Left forelimb (tissue), 1 donor: ENCODE results near the gene CEP192.

Source experiments
- DNase-seq: peaks from one replicate; pipeline ENCODE4 v3.0.0-alpha.2; 2018; ENCODE audit warnings: low spot score

Gene CEP192

DNA sequence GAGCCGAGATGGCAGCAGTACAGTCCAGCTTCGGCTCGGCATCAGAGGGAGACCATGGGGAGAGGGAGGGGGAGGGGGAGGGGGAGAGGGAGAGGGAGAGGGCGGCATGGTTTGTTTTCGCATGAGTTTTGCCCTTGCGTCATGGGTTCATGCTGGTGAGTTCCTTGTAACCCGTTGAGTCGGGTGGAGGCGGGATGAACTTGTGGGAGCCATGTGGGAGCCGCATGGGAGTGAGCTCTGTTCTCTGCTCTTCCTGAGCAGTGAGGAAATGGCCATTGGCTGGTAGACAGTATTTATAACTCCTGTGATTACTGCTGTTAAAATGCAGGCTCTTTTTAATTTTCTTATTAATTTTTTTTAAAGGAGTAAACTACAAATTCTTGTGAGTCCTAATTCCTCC, 108.0 kb downstream of the CEP192 start:
- DNase-seq: no peak

DNA sequence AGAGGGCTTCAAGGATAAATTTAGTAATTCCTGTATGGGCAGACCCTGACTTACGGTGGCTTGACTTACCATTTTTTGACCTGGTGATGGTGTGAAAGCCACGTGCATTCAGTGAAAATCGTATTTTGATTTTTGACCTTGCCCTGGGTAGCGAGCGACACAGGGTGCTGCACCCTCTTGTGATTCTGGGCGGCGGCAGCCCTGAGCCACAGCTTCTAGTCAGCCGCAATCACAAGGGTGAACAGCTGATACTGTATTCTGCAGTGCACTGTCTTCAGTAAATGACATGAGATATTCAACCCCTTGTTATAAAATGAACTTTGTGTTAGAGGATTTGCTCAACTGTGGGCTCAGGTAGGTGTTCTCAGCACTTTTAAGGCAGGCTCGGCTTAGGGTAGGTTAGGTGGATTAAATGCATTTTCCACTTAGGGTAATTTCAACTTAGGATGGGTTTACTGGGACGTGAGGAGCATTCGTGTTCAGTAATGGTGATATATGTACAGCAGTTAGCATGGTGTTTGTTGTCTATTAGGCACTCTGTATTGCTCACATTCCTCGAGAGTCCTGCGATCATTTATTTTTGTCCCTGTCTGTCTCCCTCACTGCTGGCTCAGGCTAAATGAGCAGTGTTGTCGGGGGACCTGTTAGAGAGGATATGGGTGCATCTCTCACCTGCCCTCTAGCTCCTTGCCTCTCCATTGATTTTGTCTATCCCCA, 109.9 kb downstream of the CEP192 start:
- no peak for DNase-seq

DNA sequence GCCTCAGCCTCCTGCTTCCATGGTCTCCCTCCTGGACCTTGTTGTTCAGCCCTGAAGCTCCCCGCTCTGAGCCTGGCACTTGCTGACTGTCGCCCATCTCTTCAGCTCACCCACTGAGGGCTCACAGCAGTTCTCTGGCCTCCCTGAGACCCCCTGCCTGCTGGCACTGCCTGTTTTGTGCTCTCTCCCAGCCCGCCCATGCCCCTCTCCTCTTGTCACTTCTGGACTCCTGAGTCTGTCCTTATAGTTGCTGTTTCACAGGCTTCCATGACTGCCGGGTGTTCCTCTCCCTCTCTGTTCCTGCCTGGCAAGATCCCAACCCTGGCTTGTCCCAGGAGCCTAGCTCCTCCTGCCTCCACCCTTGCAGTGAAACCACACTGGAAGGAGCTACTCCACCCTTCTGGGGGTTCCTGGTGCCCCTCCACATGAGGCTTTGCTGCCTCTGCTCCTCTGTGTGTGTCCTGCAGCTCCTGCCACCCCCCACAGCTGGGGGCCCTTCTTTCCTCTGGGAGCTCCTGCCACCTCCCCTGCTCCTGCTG, 110.6 kb downstream of the CEP192 start:
- DNase-seq: no peak

DNA sequence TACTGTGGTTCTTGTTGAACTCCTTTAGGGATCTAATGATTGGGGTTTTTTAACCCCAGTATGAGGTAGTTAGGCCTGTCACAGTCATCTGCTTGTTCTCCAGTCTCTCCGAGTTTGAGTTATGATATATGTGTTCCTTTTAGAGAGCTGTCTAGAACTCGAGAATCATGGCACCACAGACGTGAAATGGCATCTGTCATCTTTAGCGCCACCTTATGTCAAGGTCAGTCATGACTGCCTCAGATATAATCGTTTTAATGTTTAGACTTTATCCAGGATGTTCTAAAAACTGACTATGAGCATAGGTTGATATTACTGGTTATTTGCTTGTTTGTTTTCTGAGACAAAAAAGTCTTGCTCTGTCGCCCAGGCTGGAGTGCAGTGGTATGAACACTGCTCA, 112.2 kb downstream of the CEP192 start:
- DNase-seq: no peak

DNA sequence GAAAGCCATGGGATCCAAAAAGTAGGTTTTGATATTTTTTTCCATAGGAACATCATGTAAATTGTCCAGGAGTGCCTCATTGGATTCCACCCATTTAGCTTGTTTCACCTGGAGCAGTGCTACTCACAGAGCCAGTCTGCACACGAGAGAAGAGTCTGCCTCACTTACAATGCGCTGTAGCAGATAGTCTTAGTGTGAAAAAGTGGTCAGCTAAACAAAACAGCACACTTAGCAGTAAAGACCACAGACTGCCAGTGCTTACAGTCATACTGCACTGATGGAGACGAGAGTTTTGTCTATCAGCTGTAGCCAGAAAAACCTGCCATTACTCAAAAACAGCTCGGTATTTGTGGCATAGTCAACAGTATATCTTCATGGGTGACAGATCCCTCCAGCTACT, 113.9 kb downstream of the CEP192 start:
- DNase-seq: no peak

DNA sequence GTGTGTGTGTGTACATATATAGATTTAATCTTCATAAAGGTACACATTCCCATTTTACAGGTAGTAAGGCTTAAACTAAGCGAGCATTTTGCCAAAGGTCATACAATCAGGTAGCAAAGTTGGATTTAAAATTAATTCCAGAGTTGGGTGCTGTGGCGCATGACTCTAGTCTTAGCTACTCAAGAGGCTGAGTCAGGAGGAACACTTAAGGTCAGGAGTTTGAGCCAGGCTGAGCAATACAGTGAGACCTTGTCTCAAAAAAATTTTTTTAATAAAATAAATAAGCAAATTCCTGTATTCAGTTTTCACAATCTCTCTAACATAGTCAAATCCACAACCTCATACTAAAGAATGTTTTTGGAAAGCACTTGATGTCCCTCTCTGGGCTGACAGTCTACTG, 115.9 kb downstream of the CEP192 start:
- DNase-seq: no peak

DNA sequence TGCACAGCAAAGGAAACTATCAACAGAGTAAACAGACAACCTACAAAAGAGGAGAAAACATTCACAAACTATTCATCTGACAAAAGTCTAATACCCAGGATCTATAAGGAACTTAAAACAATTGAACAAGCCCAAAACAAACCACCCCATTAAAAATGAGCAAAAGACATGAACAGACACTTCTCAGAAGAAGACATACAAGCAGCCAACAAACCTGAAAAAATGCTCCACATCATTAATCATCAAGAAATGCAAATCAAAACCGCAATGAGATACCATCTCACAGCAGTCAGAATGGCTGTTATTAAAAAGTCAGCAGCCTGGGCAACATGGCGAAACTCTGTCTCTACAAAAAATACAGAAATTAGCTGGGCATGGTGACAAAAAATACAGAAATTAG, 117.2 kb downstream of the CEP192 start:
- no peak for DNase-seq

DNA sequence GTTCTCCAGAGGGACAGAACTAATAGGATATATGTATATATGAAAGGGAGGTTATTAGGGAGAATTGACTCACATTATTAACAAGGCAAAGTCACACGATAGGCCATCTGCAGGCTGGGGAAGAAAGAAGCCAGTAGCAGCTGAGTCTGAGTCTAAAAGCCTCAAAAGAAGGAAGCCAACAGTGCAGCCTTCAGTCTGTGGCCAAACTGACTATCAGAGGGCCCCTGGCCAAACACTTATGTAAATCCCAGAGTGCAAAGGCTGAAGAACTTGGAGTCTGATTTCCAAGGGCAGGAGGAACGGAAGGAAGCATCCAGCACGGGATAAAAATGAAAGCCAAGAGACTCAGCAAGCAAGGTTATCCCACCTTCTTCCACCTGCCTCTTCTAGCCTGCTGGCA, 119.4 kb downstream of the CEP192 start:
- DNase-seq: no peak

DNA sequence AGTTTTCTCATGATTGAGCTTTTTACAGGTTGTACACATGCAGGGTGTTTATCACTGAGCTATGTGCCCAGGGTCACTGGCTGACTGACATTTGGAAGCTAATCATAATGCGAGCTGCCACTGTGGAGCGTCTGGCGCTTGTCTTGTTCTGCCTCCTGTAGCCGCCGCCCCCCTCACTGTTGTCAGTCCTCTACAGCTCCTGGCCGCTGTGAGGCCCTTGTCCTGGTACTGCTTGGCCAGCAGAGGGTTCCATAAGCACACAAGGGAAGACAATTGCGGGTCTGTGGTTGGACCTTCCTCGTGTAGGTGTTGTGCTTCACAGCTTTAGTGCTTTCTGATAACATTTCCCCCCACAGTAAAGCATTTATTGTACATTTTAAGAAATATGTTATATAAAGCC, 121.8 kb downstream of the CEP192 start:
- no peak for DNase-seq

DNA sequence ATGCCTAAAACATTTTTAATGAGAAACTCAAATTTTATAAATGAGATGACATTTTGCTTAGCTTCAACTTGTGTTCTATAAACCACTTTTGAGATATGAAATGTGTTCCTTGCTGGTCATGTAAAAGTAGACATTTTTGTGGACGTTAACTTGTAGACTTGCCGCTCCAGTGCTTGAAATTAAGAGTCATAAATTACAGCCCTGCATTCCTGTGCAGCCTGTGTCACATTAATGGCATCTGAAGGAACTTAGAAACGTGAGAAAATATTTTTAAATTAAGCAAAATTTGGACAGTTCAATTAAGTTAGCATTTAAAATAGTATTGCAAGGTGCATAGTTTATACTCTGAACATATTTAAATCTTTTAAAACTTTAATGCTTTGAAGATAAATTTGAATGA, 129.1 kb downstream of the CEP192 start:
- DNase-seq: no peak

DNA sequence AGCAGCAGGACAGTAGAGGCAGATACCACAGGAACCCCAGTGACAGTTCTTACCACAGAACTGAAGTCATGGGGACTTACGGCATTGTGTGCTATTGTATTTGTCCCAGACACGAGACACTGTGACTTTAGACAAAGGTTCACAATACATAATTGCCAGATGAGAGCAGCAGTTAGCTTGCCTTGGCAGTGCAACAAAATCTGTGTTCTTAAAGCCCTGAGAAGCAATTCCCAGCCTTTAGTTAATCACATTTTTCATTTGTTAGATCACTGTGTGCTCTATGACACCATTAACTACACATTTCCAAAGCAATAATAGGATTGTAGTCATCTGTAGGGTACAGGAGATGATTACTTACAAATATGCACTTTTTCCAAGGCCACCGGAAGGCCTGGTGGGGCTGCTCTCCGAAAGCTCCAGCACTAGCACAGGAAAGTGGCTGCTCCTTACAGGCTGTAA, 129.8 kb downstream of the CEP192 start:
- DNase-seq: no peak

DNA sequence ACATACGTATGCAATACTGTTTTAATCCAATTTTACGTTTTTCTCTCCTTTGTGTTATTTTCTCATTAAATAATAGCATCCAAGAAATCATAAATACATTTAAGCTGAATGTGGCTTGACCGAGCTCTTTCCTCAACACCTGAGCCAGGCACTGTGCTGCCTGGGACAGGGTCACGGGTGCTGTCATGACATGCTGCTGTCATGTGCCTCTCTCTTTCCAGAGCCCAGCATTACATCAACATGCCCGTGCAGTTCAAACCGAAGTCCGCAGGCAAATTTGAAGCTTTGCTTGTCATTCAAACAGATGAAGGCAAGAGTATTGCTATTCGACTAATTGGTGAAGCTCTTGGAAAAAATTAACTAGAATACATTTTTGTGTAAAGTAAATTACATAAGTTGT, 133.2 kb downstream of the CEP192 start:
- no peak for DNase-seq

DNA sequence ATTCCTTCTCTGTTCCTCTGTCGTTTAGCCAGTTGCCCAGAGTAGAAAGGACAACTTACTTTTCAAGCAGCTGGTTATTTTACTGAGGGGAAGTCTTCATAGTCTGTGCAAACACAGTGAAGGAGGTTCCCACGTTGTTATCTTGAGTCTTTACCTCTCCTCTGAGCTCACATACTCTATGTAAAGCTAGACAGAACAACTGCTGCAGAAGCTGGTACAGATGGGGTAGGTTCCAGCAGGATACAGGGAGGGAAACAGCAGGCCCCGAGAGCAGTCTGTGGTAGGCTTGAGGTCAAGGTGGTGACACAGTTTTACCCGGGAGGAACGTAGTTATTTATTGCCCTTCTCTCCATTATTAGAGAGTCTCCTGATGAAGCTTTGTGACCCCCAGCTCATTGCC, 134.0 kb downstream of the CEP192 start:
- DNase-seq: no peak

DNA sequence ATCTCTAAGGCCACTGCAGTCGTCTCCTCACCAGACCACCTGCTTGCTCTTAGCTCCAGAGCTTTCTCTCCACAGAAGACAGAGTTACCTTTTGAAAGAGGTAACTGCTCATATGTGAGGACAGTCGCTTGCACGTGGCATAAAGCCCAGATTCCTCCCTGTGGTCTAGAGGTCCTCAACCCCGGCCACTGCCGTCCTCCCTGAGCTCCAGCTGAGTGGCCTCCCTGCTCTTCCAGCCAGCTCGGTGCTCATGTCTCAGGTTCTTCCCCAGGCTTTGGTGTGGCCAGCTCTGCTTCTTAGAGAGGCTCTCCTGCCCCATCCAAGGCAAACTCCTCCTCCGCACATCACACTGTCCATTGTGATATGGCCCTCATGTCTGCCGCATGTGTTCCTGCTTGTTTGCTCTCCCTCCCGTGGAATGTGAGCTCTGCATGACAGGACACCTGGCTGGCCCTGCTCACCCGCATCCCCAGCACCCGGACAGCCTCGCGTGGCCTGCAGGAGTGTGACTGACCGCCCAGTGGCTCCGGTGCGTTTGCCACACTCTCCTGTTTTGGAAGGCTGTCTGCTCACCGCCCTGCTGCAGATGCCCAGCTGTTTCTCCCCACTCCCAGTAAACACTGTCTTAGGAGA, 135.9 kb downstream of the CEP192 start:
- DNase-seq: no peak

DNA sequence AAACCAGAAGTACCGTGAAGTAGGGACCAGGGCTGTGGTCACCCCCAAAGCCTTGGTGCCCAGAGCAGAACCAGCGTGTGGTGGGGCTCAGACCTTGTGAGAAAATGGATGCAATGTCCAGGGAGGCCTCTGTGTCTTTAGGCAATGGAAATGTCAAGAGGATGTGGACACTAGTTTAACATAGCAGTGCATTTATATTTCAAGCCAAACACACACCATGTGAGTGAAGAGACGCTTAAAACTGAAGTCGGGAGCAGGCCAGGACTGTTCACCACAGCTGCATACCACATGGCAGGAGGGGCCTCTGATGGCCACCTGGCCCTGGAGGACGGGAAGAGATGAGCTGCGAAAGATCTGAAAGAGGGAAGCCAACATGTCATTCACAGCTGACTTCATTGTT, 140.1 kb downstream of the CEP192 start:
- no peak for DNase-seq

DNA sequence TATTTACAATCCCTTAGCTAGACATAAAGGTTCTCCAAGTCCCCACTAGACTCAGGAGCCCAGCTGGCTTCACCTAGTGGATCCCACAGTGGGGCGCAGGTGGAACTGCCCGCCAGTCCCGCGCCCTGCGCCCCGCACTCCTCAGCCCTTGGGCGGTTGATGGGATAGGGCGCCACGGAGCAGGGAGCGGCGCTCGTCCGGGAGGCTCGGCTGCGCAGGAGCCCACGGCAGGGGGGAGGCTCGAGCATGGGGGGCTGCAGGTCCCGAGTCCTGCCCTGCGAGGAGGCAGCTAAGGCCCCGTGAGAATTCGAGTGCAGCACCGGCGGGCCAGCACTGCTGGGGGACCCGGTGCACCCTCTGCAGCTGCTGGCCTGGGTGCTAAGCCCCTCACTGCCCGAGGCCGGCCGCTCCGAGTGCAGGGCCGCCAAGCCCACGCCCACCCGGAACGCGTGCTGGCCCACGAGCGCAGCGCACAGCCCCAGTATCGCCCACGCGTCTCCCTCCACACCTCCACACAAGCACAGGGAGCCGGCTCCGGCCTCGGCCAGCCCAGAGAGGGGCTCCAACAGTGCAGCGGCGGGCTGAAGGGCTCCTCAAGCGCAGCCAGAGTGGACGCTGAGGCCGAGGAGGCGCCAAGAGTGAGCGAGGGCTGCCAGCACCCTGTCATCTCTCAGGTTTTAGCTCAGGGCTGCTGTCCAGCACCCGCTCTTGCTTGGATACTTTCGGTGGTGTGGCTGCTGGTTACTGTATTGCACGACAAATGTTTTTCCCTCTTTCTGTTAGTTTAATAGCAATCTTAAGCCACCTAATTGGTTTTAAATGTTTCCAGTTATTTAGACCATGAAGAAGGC, 143.6 kb downstream of the CEP192 start:
- DNase-seq: no peak

DNA sequence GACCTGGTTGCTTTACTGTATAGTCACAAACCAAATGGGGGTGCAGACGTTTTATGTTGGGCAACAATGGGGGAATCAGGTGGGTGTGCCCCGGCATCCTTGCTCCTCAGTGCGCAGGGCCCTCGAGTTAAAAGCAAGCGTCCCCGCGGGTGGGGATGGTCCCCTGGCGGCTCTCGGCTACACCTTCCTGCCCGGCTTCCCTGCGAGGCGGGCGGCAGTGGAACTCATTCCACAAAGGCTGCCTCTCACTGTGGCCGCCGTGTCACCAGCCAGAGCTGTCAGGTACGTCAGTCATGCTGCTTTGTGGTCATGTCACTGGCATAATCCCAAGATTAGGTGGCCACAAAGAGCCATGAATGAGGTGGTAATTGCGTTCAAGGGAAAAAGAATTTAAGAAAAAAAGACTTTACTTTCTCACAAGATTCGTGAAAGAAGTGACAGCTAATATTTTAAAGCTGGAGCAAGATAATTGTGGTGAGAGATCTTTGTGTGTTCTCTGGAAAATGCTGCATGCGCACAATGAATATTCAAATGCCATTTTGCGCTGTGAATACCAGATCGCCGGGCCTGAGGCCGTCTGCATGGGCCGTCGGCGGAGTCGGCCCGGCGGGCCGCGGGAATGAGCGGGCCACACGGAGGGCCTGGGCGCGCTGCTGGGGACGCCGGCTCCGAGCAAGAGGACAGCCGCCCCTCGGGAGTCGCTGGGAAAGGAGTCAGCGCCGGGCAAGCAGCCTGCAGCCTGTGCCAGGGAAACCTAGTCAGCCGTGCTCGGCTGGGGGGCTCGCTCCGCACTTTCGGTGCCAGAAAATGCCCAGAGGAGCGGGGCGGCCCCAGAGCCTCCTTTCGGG, 145.1 kb downstream of the CEP192 start:
- DNase-seq: no peak

DNA sequence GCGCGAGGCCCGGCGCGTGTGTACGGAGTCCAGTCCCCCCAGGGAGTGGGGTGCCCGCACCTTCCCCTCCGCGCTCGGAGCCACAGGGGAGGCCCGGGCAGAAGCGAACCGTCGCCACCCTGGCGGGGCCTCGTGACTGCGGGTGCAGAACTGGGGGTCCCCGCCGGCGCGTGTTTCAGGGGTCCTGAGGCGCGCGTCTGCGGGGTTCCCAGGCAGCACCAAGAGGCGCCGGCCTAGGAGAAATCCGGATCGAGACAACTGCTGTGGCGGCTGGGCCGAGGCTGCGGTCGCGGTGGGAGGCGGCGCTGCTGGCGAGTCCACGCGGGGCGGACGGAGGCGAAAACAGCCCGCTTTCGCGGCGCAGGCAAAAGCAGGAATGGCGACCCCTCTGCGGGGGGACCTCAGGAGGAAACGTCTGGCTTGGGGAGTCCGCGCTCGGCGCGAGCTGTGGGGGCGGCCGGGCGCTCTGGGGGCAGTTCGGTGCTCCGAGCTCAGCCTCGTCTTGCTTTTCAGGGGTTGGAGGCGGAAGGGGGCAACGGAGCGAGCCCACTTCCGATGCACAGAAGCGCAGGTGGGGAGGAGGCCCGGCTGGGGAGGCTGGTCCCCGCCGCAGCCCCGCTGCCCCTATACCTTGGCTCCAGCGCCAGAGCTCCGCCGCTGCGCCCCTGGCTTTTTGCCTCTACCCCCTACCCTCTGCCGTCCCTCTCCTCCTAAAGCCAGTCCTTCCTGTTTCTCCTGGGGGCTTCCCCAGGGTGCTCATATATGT, 145.9 kb downstream of the CEP192 start:
- peak; percentile 76 for DNase-seq

DNA sequence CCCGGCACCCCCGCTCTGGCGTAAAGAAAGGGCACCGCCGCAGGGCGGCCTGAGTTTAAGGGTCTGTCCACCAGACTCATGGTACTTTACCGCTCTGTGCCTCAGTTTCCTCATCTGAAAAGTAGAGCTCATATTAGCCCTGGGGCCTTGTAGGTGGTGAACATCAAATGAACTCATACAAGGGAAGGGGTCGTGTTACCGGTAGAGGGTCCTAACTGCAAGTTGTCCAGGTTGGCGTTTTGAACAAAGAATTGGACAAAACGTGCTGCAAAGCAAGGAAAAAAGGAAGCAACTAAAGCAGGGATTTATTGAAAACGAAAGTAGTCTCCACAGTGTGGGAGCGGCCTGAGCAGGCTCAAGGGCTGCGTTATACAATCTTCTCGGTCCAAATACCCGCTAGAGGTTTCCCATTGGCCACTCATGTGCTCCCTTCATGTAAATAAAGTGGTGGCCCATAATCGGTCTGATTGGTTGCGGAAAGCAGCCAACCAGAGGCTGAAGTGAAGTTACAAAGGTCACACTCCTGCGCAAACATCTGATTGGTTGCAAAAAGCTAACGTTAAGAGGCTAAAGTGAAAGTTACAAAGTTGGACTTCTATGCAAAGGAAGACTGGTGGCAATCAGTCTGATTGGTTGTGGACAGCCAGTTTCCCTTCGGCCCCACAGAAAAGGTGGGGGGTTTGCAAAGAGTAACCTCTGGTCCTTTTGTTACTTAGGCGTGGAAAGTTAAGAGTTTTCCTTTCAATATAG, 146.7 kb downstream of the CEP192 start:
- no peak for DNase-seq

DNA sequence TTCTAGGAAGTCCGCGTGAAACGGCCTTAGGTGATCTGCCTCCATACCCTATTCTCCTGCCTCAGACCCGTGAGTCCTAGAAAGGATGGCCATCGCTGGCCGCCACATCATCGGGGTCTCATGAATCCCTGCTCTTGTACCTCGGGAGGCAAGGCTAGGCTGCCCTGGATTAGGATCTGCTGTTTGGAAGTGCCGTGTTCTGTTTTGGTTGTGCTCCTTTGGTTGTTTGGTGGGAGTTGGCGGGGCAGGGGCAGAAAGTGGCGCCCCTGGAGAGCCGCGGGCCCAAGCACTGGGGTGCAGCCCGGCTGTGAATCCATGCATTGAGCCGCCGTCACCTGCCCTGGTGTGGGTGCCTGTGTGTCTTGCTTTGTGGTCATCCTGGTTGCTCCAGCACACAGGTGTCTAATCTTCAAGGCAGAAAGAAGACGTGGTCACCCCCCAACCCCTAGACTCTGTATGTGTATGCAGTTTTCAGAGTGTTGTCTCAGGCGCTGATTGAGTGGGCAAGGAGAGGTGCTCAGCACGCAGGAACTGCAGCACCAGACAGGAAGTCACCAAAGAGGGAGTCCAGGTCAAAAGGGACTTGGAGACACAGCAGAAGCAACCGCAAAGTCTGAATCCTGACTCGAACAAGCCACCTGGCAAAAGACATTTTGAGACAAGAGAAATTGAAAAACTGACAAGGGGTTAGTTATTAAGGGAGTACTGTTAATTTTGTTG, 147.4 kb downstream of the CEP192 start:
- DNase-seq: no peak
